Epithelial cell of proximal tubule (primary cell): Measurements from ENCODE around the gene PRKN. TPM values are rescaled to one million over a fixed set of nuclear protein-coding genes. Genes with fewer than 3 reads are reported as not detected.

Experiments used
- DNase-seq: peaks from one replicate; pipeline ENCODE4 v3.0.0-alpha.2; 2011; ENCODE audit warnings: low read depth
- H3K4me3 ChIP-seq: 2 replicates; pipeline ENCODE4 v1.5.1; 2011; ENCODE audit warnings: low read depth, mild to moderate bottlenecking, low read length
- total RNA-seq: library from RNA; depleted of rRNA; stranded (reverse); fragments of >200 nt; gene quantifications from 2 replicates; pipeline ENCODE4 v1.2.3, GENCODE V29; 2015
- TF ChIP-seq, protein P1 (sequence below): conservative IDR thresholded peaks from 2 replicates; pipeline ENCODE4 v1.5.1; 2012; ENCODE audit warnings: low read depth, mild to moderate bottlenecking, low read length

Gene PRKN
- total RNA-seq, 1 donor from 2014 or later = 0.58 TPM

DNA sequence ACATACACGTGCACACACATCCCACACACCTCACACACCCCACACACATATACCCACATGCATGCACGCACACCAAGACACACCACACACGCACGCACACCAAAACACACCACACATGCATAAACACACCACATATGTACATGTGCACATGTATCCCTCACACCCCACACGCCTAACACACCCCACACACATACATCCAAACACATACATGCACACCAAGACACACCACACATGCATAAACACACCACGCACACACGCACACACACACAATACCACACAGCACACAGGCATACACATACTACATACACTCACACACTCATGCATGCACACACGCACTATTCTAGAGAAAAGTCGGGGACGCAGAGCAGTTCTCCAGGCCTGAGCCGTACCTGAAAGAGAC, 671.5 kb downstream of the PRKN start:
- TF ChIP-seq, protein P1, sequence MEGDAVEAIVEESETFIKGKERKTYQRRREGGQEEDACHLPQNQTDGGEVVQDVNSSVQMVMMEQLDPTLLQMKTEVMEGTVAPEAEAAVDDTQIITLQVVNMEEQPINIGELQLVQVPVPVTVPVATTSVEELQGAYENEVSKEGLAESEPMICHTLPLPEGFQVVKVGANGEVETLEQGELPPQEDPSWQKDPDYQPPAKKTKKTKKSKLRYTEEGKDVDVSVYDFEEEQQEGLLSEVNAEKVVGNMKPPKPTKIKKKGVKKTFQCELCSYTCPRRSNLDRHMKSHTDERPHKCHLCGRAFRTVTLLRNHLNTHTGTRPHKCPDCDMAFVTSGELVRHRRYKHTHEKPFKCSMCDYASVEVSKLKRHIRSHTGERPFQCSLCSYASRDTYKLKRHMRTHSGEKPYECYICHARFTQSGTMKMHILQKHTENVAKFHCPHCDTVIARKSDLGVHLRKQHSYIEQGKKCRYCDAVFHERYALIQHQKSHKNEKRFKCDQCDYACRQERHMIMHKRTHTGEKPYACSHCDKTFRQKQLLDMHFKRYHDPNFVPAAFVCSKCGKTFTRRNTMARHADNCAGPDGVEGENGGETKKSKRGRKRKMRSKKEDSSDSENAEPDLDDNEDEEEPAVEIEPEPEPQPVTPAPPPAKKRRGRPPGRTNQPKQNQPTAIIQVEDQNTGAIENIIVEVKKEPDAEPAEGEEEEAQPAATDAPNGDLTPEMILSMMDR = no peak
- no peak for DNase-seq
- no peak overlapping the region for H3K4me3 ChIP-seq

- TF ChIP-seq, protein P1 = no peak
- no peak overlapping the region for H3K4me3 ChIP-seq
Measured at GRCh38 chr6:162055365-162055764, 672.2 kb downstream of the PRKN start.

GRCh38 chr6:162053084-162053483, 674.5 kb downstream of the PRKN start:
- no peak for DNase-seq
- no peak overlapping the region for H3K4me3 ChIP-seq

More at GRCh38 chr6:162055365-162055764, 672.2 kb downstream of the PRKN start:
- no peak for DNase-seq

GRCh38 chr6:162050579-162050978, 677.0 kb downstream of the PRKN start:
- TF ChIP-seq, protein P1 = no peak
- H3K4me3 ChIP-seq = no peak overlapping the region
- DNase-seq = no peak

More at GRCh38 chr6:162053084-162053483, 674.5 kb downstream of the PRKN start:
- TF ChIP-seq, protein P1 = no peak

DNA sequence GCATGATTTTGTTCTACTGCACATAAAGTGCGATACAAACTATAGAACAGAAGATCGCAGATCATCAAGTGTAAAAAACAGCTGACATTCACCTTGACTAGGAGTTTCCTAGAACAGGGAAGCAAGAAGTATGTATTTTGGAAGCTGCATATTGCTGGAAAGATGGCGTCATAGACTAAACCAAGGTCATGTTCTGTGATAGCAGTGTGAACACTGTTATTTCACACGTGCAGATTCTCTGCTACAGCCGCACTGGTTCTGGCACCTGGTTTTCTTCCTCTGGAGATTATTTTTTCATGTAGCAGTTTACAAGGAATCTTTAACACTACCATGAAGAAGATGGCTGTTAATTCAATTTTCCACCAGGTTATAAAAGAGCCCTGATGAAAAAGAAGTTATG, 681.2 kb downstream of the PRKN start:
- TF ChIP-seq, protein P1 = no peak
- no peak for DNase-seq
- no peak overlapping the region for H3K4me3 ChIP-seq

DNA sequence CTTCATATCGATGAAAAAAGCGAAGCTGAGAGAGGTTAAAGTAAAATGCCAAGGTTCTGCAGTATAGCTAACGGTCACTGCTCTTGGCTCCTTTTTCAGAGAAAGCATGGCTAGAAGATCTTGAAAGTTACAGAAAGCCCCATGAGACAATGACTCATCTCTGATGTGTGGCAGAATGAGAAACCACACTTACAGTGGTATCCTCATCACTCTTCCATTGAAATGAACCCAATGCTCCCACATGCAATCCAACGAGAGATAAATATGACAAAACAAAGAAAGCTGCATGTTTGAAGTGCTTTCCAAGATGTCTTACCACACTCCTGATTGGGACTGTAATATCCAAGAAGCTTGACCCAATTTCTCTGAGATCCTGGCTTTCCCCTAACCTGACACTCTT, 694.9 kb downstream of the PRKN start:
- no peak for DNase-seq
- H3K4me3 ChIP-seq = no peak overlapping the region
- TF ChIP-seq, protein P1 = no peak

DNA sequence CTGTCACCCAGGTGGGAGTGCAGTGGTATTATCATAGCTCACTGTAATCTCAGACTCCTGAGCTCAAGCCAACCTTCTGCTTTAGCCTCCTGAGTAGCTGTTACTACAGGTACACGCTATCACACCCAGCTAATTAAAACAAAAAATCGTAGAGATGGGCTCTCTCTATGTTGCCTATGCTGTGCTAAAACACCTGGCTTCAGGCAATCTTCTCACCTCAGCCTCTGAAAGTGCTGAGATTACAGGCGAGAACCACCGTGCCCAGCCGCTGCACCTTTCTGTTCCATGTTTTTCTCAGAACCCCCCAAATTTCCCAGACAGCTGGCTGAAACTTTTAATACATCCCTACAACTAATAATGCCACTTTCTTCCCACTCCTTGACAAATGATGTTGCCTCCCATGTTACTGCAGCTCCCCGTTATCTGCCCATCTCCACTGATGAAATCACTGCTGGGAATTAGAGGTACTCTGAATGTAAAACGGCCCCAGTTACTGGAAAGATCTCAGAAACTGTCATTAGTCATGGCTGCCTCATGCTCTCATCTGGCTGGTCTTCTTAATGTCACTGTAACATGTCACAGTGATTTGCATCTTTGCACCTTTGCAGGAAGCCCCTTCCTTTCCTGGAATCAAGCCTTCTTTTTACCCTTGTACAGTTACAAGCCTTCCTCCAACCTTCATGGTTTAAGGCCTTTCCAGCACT, 697.5 kb downstream of the PRKN start:
- TF ChIP-seq, protein P1 = no peak
- no peak overlapping the region for H3K4me3 ChIP-seq
- DNase-seq = no peak
